ENCODE measurements around the gene DHX38. TPM values are rescaled to one million over a fixed set of nuclear protein-coding genes. Genes with fewer than 3 reads are reported as not detected.

DHX38 gene
- total RNA-seq, 1 experiment from 2014 or later, result 71.0 TPM

GRCh38 chr16:72105978-72106377 is 12.3 kb downstream of the DHX38 start:
- H3K9ac ChIP-seq (ENCODE audit: low read length), result no peak overlapping the region
- POLR2A ChIA-PET, result no interaction called here
- DNase-seq (ENCODE audit: low read depth, low spot score) (no peak), ATAC-seq (no peak)
- intact Hi-C loops (cut with micrococcal nuclease), result no loop called here
- H3K9me2 ChIP-seq (ENCODE audit: insufficient read depth), result no peaks in the 10 kb centered on the region
- no peak for TF ChIP-seq REST (IDR thresholded peaks at IDR 0.05; ENCODE audit: low read depth)
- no peak for TF ChIP-seq CBX3 (IDR thresholded peaks at IDR 0.05; ENCODE audit: low read depth)
- TF ChIP-seq SP1 (IDR thresholded peaks at IDR 0.05; ENCODE audit: low read depth), result no peak
- TF ChIP-seq POLR2AphosphoS5 (IDR thresholded peaks at IDR 0.05; ENCODE audit: low read depth, low read length), result no peak
- no peak for TF ChIP-seq SIN3A (IDR thresholded peaks at IDR 0.05; ENCODE audit: low read depth)
- TF ChIP-seq POLR2A (IDR thresholded peaks at IDR 0.05; ENCODE audit: borderline replicate concordance, extremely low read depth, insufficient read depth, insufficient read length), result no peak
- no peak for TF ChIP-seq EZH2phosphoT487 (IDR thresholded peaks at IDR 0.05; ENCODE audit: borderline replicate concordance)
- TF ChIP-seq MAX (IDR thresholded peaks at IDR 0.05), result no peak
- TF ChIP-seq EZH2 (IDR thresholded peaks at IDR 0.05), result no peak
- H4K20me1 ChIP-seq (ENCODE audit: insufficient read depth), result no peaks in the 10 kb centered on the region
- no peak overlapping the region for H2AFZ ChIP-seq (ENCODE audit: low read depth, low read length, poor library complexity, severe bottlenecking)
- no peaks in the 10 kb centered on the region for H3K4me1 ChIP-seq (ENCODE audit: control insufficient read depth in 1 of 2, insufficient read depth in 2 of 2, low read length in 2 of 2)
- H3K4me3 ChIP-seq (replicated peaks in 1 of 2; ENCODE audit: low read depth in 1 of 2, low read length in 2 of 2), result no peak overlapping the region
- H3K9me3 ChIP-seq (ENCODE audit: control insufficient read depth in 1 of 2, insufficient read depth in 1 of 2, low read depth in 1 of 2, low read length in 2 of 2), result no peaks in the 10 kb centered on the region
- no peaks in the 10 kb centered on the region for H3K79me2 ChIP-seq (ENCODE audit: insufficient read depth, low read length)
- BruUV-seq (replicated peaks), result no TSS peak
- RAD21 ChIA-PET (ENCODE audit: low non-redundant PET in 1 of 2, low total read pairs in 2 of 2, uncharacterized antibody in 2 of 2, unreplicated experiment in 2 of 2), result no interaction called here
- peaks cover 50 to 64% of the 10 kb centered on the region in 2 experiments for H3K36me3 ChIP-seq (ENCODE audit: control insufficient read depth in 1 of 2, insufficient read depth in 2 of 2, low read length in 2 of 2)
- H3K27ac ChIP-seq (ENCODE audit: low read depth, low read length), result no peak overlapping the region
- no peak overlapping the region for H3K4me2 ChIP-seq (ENCODE audit: low read length)
- no peaks in the 10 kb centered on the region for H3K27me3 ChIP-seq (ENCODE audit: insufficient read depth, low read length)
- CTCF ChIA-PET, result no interaction called here

Data from HCT116 (cell line).